ENCODE measurements around the gene CDK5RAP3. TPM values are rescaled to one million over a fixed set of nuclear protein-coding genes. Genes with fewer than 3 reads are reported as not detected.
A peak's percentile ranks its signal among the peaks of the same experiment; 100 is the strongest.

The CDK5RAP3 gene
- total and polyA plus RNA-seq, 2 of the 13 experiments (the other 11 are each of a cell fraction or from before 2014, with no cell fraction given) = 128 to 154 TPM

GRCh38 chr17:48011405-48012150 is 40.7 kb downstream of the CDK5RAP3 start:
- peaks cover 10 to 56% of the 10 kb centered on the region in 2 experiments; a peak in 4 of 5 replicates for H3K27me3 ChIP-seq (ENCODE audit: control insufficient read depth in 1 of 2, insufficient read depth in 2 of 2, low read length in 2 of 2)
- no peaks in the 10 kb centered on the region for H3K79me2 ChIP-seq (ENCODE audit: insufficient read depth, low read length)
- intact Hi-C loops (cut with micrococcal nuclease; ENCODE audit: unreplicated experiment) (no loop called here), in situ Hi-C loops (cut with HindIII; ENCODE audit: extremely low pct_ligation_motif_present, low pct_unique_long_range_greater_than_20kb) (no loop called here)
- WGBS (ENCODE audit: low lambda C conversion rate) = 5% methylated on average over 20 of the region's 23 CpGs
- FAIRE-seq (peak; percentile 92), DNase-seq (ENCODE audit: low spot score) (peak; percentile 38), ATAC-seq (peak; percentile 70)
- peaks cover 23% of the 10 kb centered on the region for H3K4me1 ChIP-seq (ENCODE audit: insufficient read depth, low read length)
- H4K20me1 ChIP-seq (ENCODE audit: insufficient read depth, low read length) = no peaks in the 10 kb centered on the region; the same call in 1 of the 2 replicates
- ChIA-PET CTCF (ENCODE audit: low intra/inter-chr PET ratio, low total read pairs) (interaction anchor here (0.8 to 1.7 kb wide), 2 partner anchors 62 to 63 kb away, joined by 4 read pairs; no protein-coding TSS in a partner anchor), POLR2A (interaction anchor here (0.8 to 1.0 kb wide), 2 partner anchors 41 to 55 kb away, joined by 3 read pairs; partner anchors contain the start of gene CDK5RAP3)
- H3K36me3 ChIP-seq (replicated peaks in 1 of 2; ENCODE audit: control insufficient read depth in 1 of 2, insufficient read depth in 2 of 2, low read length in 2 of 2) = no peaks in the 10 kb centered on the region
- no TSS peak for BruUV-seq (replicated peaks)
- peak overlapping the region in 2 of 3 experiments; percentile 24 to 58; a peak in 3 of 6 replicates for H3K4me3 ChIP-seq (replicated peaks in 1 of 3; ENCODE audit: insufficient read depth in 1 of 3, low read depth in 2 of 3, low read length in 3 of 3)
- H2AFZ ChIP-seq (ENCODE audit: low read length) = no peak overlapping the region
- H3K27ac ChIP-seq (ENCODE audit: extremely low read length, insufficient read depth, low read length) = no peak overlapping the region
- no peak overlapping the region for H3K9ac ChIP-seq (ENCODE audit: insufficient read depth, low read depth, low read length)
- no peaks in the 10 kb centered on the region for H3K9me3 ChIP-seq (ENCODE audit: low read length)
- peak overlapping the region; percentile 75 for H3K4me2 ChIP-seq (ENCODE audit: low read depth, low read length)
- TF ChIP-seq NR2C2 (CRISPR knock-in tag; IDR thresholded peaks at IDR 0.05; ENCODE audit: borderline replicate concordance) (no peak), ATF2 (CRISPR knock-in tag; IDR thresholded peaks at IDR 0.05) (no peak), MTA1 (CRISPR knock-in tag; IDR thresholded peaks at IDR 0.05; ENCODE audit: borderline replicate concordance) (no peak), HES4 (CRISPR knock-in tag; IDR thresholded peaks at IDR 0.05; ENCODE audit: borderline replicate concordance) (no peak), ZNF512 (CRISPR knock-in tag; IDR thresholded peaks at IDR 0.05) (peak; percentile 87; the same call in 1 of the 2 replicates), ZNF260 (CRISPR knock-in tag; IDR thresholded peaks at IDR 0.05; ENCODE audit: borderline replicate concordance, low read depth) (no peak), CEBPB (IDR thresholded peaks at IDR 0.05; ENCODE audit: borderline replicate concordance, low read depth, low read length) (no peak), TEAD2 (CRISPR knock-in tag; IDR thresholded peaks at IDR 0.05) (no peak), ZNF770 (CRISPR knock-in tag; IDR thresholded peaks at IDR 0.05) (no peak), ZNF253 (CRISPR knock-in tag; IDR thresholded peaks at IDR 0.05; ENCODE audit: borderline replicate concordance) (no peak), GABPB1 (CRISPR knock-in tag; IDR thresholded peaks at IDR 0.05) (peak; percentile 8; the same call in 1 of the 2 replicates), SMC3 (IDR thresholded peaks at IDR 0.05; ENCODE audit: low read length) (peak; percentile 32; the same call in 1 of the 2 replicates), PCBP1 (IDR thresholded peaks at IDR 0.05; ENCODE audit: borderline replicate concordance, low read depth, low read length) (no peak), ATF7 (IDR thresholded peaks at IDR 0.05) (no peak), ATF7 (CRISPR knock-in tag; IDR thresholded peaks at IDR 0.05) (no peak)
